Bronchial epithelial cell (primary cell): ENCODE measurements around the gene TGFBI. TPM values are rescaled to one million over a fixed set of nuclear protein-coding genes. Genes with fewer than 3 reads are reported as not detected.
A peak's percentile ranks its signal among the peaks of the same experiment; 100 is the strongest.

ENCODE experiments used
- DNase-seq: peaks from one replicate; pipeline ENCODE4 v3.0.0-alpha.2; 2010; ENCODE audit warnings: low read depth
- FAIRE-seq: peaks from 2 replicates; lab custom pipeline; 2011; peaks lifted over from hg19 to GRCh38; lab: Jason Lieb, UNC
- H3K27me3 ChIP-seq: 2 replicates; pipeline ENCODE4 v1.5.1; 2011; ENCODE audit warnings: low read length; ENCODE audit not compliant: control insufficient read depth, insufficient read depth
- H3K36me3 ChIP-seq: 2 replicates; pipeline ENCODE4 v1.5.1; 2011; ENCODE audit warnings: low read length; ENCODE audit not compliant: control insufficient read depth, insufficient read depth
- H3K4me3 ChIP-seq: 2 replicates; pipeline ENCODE4 v1.5.1; 2011; ENCODE audit warnings: mild to moderate bottlenecking, low read depth, low read length, control low read depth
- CTCF ChIP-seq: IDR thresholded peaks from 2 replicates; pipeline ENCODE4 v1.5.1; 2011; ENCODE audit warnings: mild to moderate bottlenecking, moderate library complexity, low read length, control low read depth, inconsistent platforms; ENCODE audit not compliant: insufficient read depth, severe bottlenecking
- total RNA-seq: library from RNA; depleted of rRNA; stranded (reverse); fragments of >200 nt; gene quantifications from 2 replicates; pipeline ENCODE4 v1.2.1, GENCODE V29; 2014

Gene TGFBI
- total RNA-seq, 1 donor from 2014 or later = 218 TPM

DNA sequence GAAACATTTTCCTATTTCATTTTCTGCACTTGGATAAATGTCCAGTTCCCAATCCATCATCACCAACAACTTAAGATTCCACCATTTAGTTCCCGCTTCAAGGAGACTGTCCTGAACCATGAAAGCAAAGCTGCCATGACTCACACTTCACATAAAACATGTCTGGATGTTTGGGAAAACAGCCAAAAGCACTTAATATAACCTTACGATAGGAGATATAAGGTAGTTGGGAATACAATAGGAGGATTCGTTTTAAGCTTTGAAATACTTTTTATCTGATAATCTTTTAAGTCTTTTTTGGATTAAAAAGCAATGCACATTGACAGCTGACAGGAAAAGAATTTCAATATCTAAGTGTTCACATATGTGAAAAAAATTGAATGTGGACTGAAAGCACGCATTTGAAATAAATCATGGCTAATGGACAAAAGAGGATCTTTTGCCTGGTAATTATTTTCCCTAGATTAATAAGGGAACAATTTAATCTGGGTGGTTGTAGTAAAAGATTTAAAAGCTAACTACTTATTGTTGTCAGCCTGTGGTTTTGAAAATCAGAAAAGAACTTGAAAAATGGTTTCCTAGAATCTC, 17.3 kb upstream of the TGFBI start:
- no peak for TF ChIP-seq CTCF
- FAIRE-seq = no peak
- Histone ChIP-seq H3K4me3 (no peak overlapping the region), H3K36me3 (no peaks in the 10 kb centered on the region), H3K27me3 (no peaks in the 10 kb centered on the region)
- peak; percentile 94 for DNase-seq

GRCh38 chr5:136012041-136012804, 16.6 kb upstream of the TGFBI start:
- TF ChIP-seq CTCF = no peak
- H3K27me3 ChIP-seq = no peaks in the 10 kb centered on the region
- DNase-seq (peak; percentile 91), FAIRE-seq (no peak)
- H3K4me3 ChIP-seq = no peak overlapping the region
- H3K36me3 ChIP-seq = no peaks in the 10 kb centered on the region

DNA sequence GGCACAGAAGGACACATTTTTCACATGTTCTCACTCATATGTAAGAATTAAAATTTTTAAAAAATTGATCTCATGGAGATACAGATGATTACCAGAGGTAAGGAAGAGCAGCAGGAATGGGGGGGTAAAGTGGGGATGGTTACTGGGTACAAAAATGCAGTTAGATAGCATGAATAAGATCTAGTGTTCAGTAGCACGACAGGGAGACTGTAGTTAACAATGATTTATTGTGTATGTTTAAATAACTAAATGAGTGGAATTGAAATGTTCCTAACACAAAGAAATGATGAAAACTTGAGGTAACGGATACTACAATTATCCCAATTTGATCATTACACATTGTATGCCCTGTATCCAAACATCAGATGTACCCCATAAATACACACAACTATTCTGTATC, 15.2 kb upstream of the TGFBI start:
- DNase-seq = no peak
- FAIRE-seq = no peak
- Histone ChIP-seq H3K27me3 (no peaks in the 10 kb centered on the region), H3K36me3 (no peaks in the 10 kb centered on the region), H3K4me3 (no peak overlapping the region)
- no peak for TF ChIP-seq CTCF

- DNase-seq = peak; percentile 68
- TF ChIP-seq CTCF = no peak
- Histone ChIP-seq H3K27me3 (no peaks in the 10 kb centered on the region), H3K4me3 (no peak overlapping the region), H3K36me3 (no peaks in the 10 kb centered on the region)
- FAIRE-seq = no peak
Measured at GRCh38 chr5:136014049-136015002, 14.5 kb upstream of the TGFBI start.

DNA sequence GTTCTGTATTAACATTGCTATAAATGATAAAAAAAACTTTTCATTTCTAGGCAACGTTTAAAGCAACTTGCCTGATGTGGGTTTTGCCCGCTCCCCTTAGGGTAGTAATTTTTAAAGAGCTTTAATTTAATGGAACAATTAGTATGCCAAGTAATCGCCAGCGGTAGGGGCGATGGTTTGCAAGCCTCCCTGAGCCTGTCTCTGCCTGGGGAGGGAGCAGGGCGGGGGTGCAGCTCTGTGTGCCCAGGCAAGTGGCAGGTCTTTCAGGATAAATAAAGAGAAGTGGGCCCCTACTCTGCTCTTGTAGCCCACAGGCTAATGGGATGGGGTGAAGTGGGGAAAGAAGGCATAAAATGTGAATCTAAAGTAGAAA, 13.8 kb upstream of the TGFBI start:
- FAIRE-seq = no peak
- no peak for TF ChIP-seq CTCF
- no peak for DNase-seq

More for the DNA sequence above, 13.8 kb upstream of the TGFBI start:
- H3K4me3 ChIP-seq = no peak overlapping the region
- H3K36me3 ChIP-seq = no peaks in the 10 kb centered on the region
- no peaks in the 10 kb centered on the region for H3K27me3 ChIP-seq
